Vagina (tissue), 2 donors: ENCODE data around the gene EGFR. TPM values are rescaled to one million over a fixed set of nuclear protein-coding genes. Genes with fewer than 3 reads are reported as not detected.

Experiments
- DNase-seq, 2 donors: peaks; one replicate each; pipeline ENCODE4 v3.0.0-alpha.2; 2017; ENCODE audit errors: extremely low spot score in 2 of 2
- H3K27ac ChIP-seq: fragments of 200-600 bp; sonication (generic); one replicate; pipeline ENCODE4 v1.5.1; 2019
- H3K27me3 ChIP-seq: fragments of 200-600 bp; sonication (generic); one replicate; pipeline ENCODE4 v1.5.1; 2019
- H3K36me3 ChIP-seq, 2 donors: fragments of 200-600 bp; sonication (generic); one replicate each; pipeline ENCODE4 v1.5.1; 2017 to 2019
- H3K4me1 ChIP-seq: fragments of 200-600 bp; sonication (generic); one replicate; pipeline ENCODE4 v1.5.1; 2019
- H3K4me3 ChIP-seq, 2 donors: fragments of 200-600 bp; sonication (generic); 1 replicate in 1 of 2; 2 replicates in 1 of 2; pipeline ENCODE4 v1.5.1; 2016 to 2019
- H3K9me3 ChIP-seq: fragments of 200-600 bp; sonication (generic); one replicate; pipeline ENCODE4 v1.5.1; 2019
- CTCF ChIP-seq, 3 experiments: fragments of 450-650 bp in 2 of 3; fragments of 200-600 bp in 1 of 3; sonication (generic) in 1 of 3; IDR thresholded peaks; one replicate each; pipeline ENCODE4 v1.5.1; 2017 to 2019; ENCODE audit warnings: antibody characterized with exemption in 3 of 3, mild to moderate bottlenecking in 2 of 3, moderate library complexity in 2 of 3
- POLR2A ChIP-seq, 2 donors: fragments of 450-650 bp; IDR thresholded peaks; one replicate each; pipeline ENCODE4 v1.6.1; 2017; ENCODE audit warnings: antibody characterized with exemption in 2 of 2, mild to moderate bottlenecking in 2 of 2, moderate library complexity in 2 of 2
- POLR2AphosphoS5 ChIP-seq, 2 donors: sonication (generic); formaldehyde crosslinking; IDR thresholded peaks; one replicate each; pipeline ENCODE4 v1.9.0; 2017; ENCODE audit warnings: antibody characterized with exemption in 2 of 2, mild to moderate bottlenecking in 2 of 2, low read depth in 1 of 2; ENCODE audit not compliant: insufficient read depth in 1 of 2
- intact Hi-C: fragments of 100-400 bp; cut with DNase I; formaldehyde crosslinking; loops from one replicate; pipeline ENCODE4 v1.15.1; 2023
- total RNA-seq: library from RNA; depleted of rRNA; stranded (reverse); fragments of >200 nt; gene quantifications from one replicate; pipeline ENCODE4 v1.2.3, GENCODE V29; 2016

The EGFR gene
- total RNA-seq, 1 donor from 2014 or later, result 130 TPM

GRCh38 chr7:55120501-55121198 is 101.8 kb downstream of the EGFR start:
- no peak for DNase-seq

DNA sequence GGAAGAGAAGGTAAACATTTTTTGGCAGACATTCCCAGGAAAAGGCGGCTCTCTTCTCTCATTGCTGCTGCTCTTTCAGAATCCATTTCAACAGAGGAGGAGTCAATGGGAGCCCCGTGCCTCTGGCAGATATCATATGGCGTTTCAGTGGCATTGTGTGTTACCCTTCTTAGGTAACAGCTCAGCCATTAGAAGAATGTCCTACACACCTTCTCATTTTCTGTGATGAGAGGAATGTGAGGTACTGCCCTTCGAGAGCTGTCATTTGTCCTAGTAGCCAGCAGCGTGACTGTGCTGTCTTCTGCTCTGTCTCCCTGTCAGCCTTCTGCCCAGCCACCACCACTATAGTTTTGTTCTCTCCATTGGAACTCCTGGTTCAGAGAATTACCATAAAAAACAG is 102.4 kb downstream of the EGFR start:
- no peak for DNase-seq
- Histone ChIP-seq H3K9me3 (no peaks in the 10 kb centered on the region), H3K27ac (peak overlapping the region; percentile 86), H3K36me3 (no peaks in the 10 kb centered on the region), H3K4me3 (no peak overlapping the region), H3K4me1 (peaks cover 56% of the 10 kb centered on the region), H3K27me3 (no peaks in the 10 kb centered on the region)
- intact Hi-C loops, result no loop called here
- TF ChIP-seq POLR2A (IDR thresholded peaks at IDR 0.05) (no peak), POLR2AphosphoS5 (IDR thresholded peaks at IDR 0.05; ENCODE audit: insufficient read depth in 1 of 2, low read depth in 1 of 2) (peak in 1 of 2 donors; percentile 0)

More at GRCh38 chr7:55120501-55121198, 101.8 kb downstream of the EGFR start:
- H3K36me3 ChIP-seq, result no peaks in the 10 kb centered on the region
- no peak overlapping the region for H3K4me3 ChIP-seq
- H3K9me3 ChIP-seq, result no peaks in the 10 kb centered on the region
- H3K4me1 ChIP-seq, result peaks cover 50% of the 10 kb centered on the region
- no peaks in the 10 kb centered on the region for H3K27me3 ChIP-seq
- intact Hi-C loops, result no loop called here
- peak overlapping the region; percentile 86 for H3K27ac ChIP-seq
- no peak for TF ChIP-seq POLR2A (IDR thresholded peaks at IDR 0.05)
- peak; percentile 11 to 78 for TF ChIP-seq POLR2AphosphoS5 (IDR thresholded peaks at IDR 0.05; ENCODE audit: insufficient read depth in 1 of 2, low read depth in 1 of 2)

DNA sequence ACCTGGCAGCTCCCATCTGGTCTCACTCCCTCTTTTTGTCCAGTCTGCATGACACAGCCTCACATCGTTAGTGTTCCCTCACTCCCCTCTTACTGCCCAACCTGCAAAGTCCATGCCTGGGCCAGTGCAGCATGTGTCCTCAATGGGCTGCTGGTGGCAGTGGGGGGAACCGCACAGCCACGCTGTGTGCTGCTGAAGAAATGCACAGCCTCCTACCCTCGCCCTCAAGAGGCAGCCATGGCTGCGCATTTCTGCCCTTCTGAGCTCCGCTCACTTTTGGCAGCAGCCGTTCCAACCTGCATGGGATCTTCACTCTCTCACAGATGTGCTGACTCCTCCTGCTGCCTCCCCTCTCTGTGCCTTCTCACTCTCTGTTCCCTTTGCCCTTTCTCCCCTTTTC is 103.4 kb downstream of the EGFR start:
- Histone ChIP-seq H3K9me3 (no peaks in the 10 kb centered on the region), H3K27me3 (no peaks in the 10 kb centered on the region), H3K4me1 (peaks cover 62% of the 10 kb centered on the region), H3K27ac (peak overlapping the region; percentile 86), H3K36me3 (no peaks in the 10 kb centered on the region), H3K4me3 (no peak overlapping the region)
- no peak for DNase-seq
- intact Hi-C loops, result no loop called here
- TF ChIP-seq CTCF (IDR thresholded peaks at IDR 0.05) (no peak), POLR2A (IDR thresholded peaks at IDR 0.05) (no peak), POLR2AphosphoS5 (IDR thresholded peaks at IDR 0.05; ENCODE audit: insufficient read depth in 1 of 2, low read depth in 1 of 2) (no peak)

GRCh38 chr7:55124989-55125875 is 106.4 kb downstream of the EGFR start:
- H3K27me3 ChIP-seq, result no peaks in the 10 kb centered on the region
- intact Hi-C loops, result no loop called here
- no peak for DNase-seq
- TF ChIP-seq POLR2AphosphoS5 (IDR thresholded peaks at IDR 0.05; ENCODE audit: insufficient read depth in 1 of 2, low read depth in 1 of 2) (peak in 1 of 2 donors; percentile 15), POLR2A (IDR thresholded peaks at IDR 0.05) (no peak)
- peak overlapping the region; percentile 34 for H3K27ac ChIP-seq
- peaks cover 84% of the 10 kb centered on the region for H3K4me1 ChIP-seq
- no peak overlapping the region for H3K4me3 ChIP-seq
- H3K9me3 ChIP-seq, result no peaks in the 10 kb centered on the region
- H3K36me3 ChIP-seq, result no peaks in the 10 kb centered on the region

- intact Hi-C loops, result no loop called here
- peak overlapping the region; percentile 78 for H3K27ac ChIP-seq
- DNase-seq, result no peak
- TF ChIP-seq POLR2AphosphoS5 (IDR thresholded peaks at IDR 0.05; ENCODE audit: insufficient read depth in 1 of 2, low read depth in 1 of 2) (no peak), CTCF (IDR thresholded peaks at IDR 0.05) (no peak), POLR2A (IDR thresholded peaks at IDR 0.05) (no peak)
- H3K4me3 ChIP-seq, result no peak overlapping the region
- H3K27me3 ChIP-seq, result no peaks in the 10 kb centered on the region
- H3K36me3 ChIP-seq, result no peaks in the 10 kb centered on the region
- H3K4me1 ChIP-seq, result peaks cover 86% of the 10 kb centered on the region
- no peaks in the 10 kb centered on the region for H3K9me3 ChIP-seq
Observed at GRCh38 chr7:55127135-55127551, 108.3 kb downstream of the EGFR start.

- H3K4me3 ChIP-seq, result no peak overlapping the region
- peak overlapping the region; percentile 78 for H3K27ac ChIP-seq
- TF ChIP-seq CTCF (IDR thresholded peaks at IDR 0.05) (no peak), POLR2AphosphoS5 (IDR thresholded peaks at IDR 0.05; ENCODE audit: insufficient read depth in 1 of 2, low read depth in 1 of 2) (no peak), POLR2A (IDR thresholded peaks at IDR 0.05) (no peak)
- DNase-seq, result no peak
- no peaks in the 10 kb centered on the region for H3K9me3 ChIP-seq
- intact Hi-C loops, result no loop called here
- H3K4me1 ChIP-seq, result peaks cover 86% of the 10 kb centered on the region
- H3K36me3 ChIP-seq, result no peaks in the 10 kb centered on the region
- H3K27me3 ChIP-seq, result no peaks in the 10 kb centered on the region
Observed at GRCh38 chr7:55127622-55128081, 108.8 kb downstream of the EGFR start.
